T-cell (primary cell): ENCODE measurements around the gene NPR2. TPM values are rescaled to one million over a fixed set of nuclear protein-coding genes. Genes with fewer than 3 reads are reported as not detected.

ENCODE experiments used
- ATAC-seq, 4 experiments: fragments of 200-7000 bp in 3 of 4; fragments of 150-1000 bp in 1 of 4; cut with Tn5 transposase; replicated peaks in 1 of 4; 1 replicate in 3 of 4; 2 replicates in 1 of 4; pipeline ENCODE4 v1.10.0; 2021; ENCODE audit warnings: moderate library complexity in 3 of 4, mild to moderate bottlenecking in 2 of 4, moderate number of reproducible peaks in 1 of 4
- CTCF ChIA-PET, 2 donors: fragments of 300-600 bp; sonication (Branson Sonifier 250); formaldehyde crosslinking; loops; one replicate each; lab custom pipeline; 2022; ENCODE audit warnings: antibody characterized with exemption in 2 of 2; lab: Charles Lee
- POLR2A ChIA-PET, 2 donors: fragments of 300-600 bp; sonication (Branson Sonifier 250); formaldehyde crosslinking; loops; one replicate each; lab custom pipeline; 2022; ENCODE audit warnings: antibody characterized with exemption in 2 of 2; lab: Charles Lee
- DNase-seq, 35 experiments: peaks; one replicate each; pipeline versions ENCODE4 v3.0.0 to v3.0.0-alpha.2; 2013 to 2023
- H3K27ac ChIP-seq: one replicate; pipeline ENCODE4 v1.5.1; 2013; ENCODE audit warnings: low read length
- H3K27me3 ChIP-seq, 2 experiments: replicated peaks in 1 of 2; 1 replicate in 1 of 2; 2 replicates in 1 of 2; pipeline versions ENCODE4 v1.6.1 to v1.7.0; 2013; ENCODE audit warnings: low read length in 1 of 2, mixed read lengths in 1 of 2; ENCODE audit not compliant: control insufficient read depth in 2 of 2, insufficient read depth in 2 of 2; ENCODE audit errors: extremely low read depth in 1 of 2
- H3K36me3 ChIP-seq, 2 donors: 1 replicate in 1 of 2; 2 replicates in 1 of 2; pipeline versions ENCODE4 v1.6.1 to v1.7.0; 2013; ENCODE audit warnings: low read length in 1 of 2; ENCODE audit not compliant: control insufficient read depth in 2 of 2, insufficient read depth in 1 of 2; ENCODE audit errors: extremely low read depth in 1 of 2
- H3K4me1 ChIP-seq, 2 experiments: 1 replicate in 1 of 2; 2 replicates in 1 of 2; pipeline versions ENCODE4 v1.6.1 to v1.7.0; 2013; ENCODE audit warnings: low read length in 2 of 2, mixed read lengths in 1 of 2; ENCODE audit not compliant: insufficient read depth in 2 of 2, control insufficient read depth in 1 of 2; ENCODE audit errors: extremely low read depth in 1 of 2
- H3K4me3 ChIP-seq, 2 donors: 1 replicate in 1 of 2; 2 replicates in 1 of 2; pipeline versions ENCODE4 v1.5.1 to v1.7.0; 2013; ENCODE audit warnings: mild to moderate bottlenecking in 2 of 2, low read length in 1 of 2, moderate library complexity in 1 of 2; ENCODE audit not compliant: control insufficient read depth in 1 of 2; ENCODE audit errors: extremely low read depth in 1 of 2
- H3K9me3 ChIP-seq: 2 replicates; pipeline ENCODE4 v1.7.0; 2013
- H3K27ac Mint-ChIP-seq, 2 donors: one replicate each; pipeline ENCODE4 v1.8.0; 2020 to 2021; ENCODE audit warnings: mild to moderate bottlenecking in 2 of 2, mixed read lengths in 2 of 2
- H3K27me3 Mint-ChIP-seq, 2 donors: one replicate each; pipeline ENCODE4 v1.8.0; 2021 to 2022; ENCODE audit warnings: mixed read lengths in 2 of 2
- H3K36me3 Mint-ChIP-seq: one replicate; pipeline ENCODE4 v1.8.0; 2021; ENCODE audit warnings: mixed read lengths
- H3K4me1 Mint-ChIP-seq, 3 donors: one replicate each; pipeline ENCODE4 v1.8.0; 2020 to 2022; ENCODE audit warnings: mixed read lengths in 3 of 3, mild to moderate bottlenecking in 1 of 3
- H3K4me3 Mint-ChIP-seq, 3 donors: one replicate each; pipeline ENCODE4 v1.8.0; 2020 to 2022; ENCODE audit warnings: mild to moderate bottlenecking in 3 of 3, mixed read lengths in 3 of 3, moderate library complexity in 3 of 3
- H3K9me3 Mint-ChIP-seq, 3 donors: one replicate each; pipeline ENCODE4 v1.8.0; 2020 to 2022; ENCODE audit warnings: mixed read lengths in 3 of 3
- WGBS: methylation state at CpG from one replicate; pipeline ENCODE4 v1.1.5; 2013; ENCODE audit warnings: missing lambda C conversion rate; ENCODE audit not compliant: insufficient coverage; 5-methylcytosine and 5-hydroxymethylcytosine counted together
- total RNA-seq, 35 experiments: library from RNA in 6 of 35; stranded (reverse) in 6 of 35; fragments of 120-200 nt in 1 of 35; gene quantifications; one replicate each; pipeline versions ENCODE4 v1.2.1 to v1.2.4 and lab custom pipeline; 2013 to 2026

The NPR2 gene
- total RNA-seq, 5 donors from 2014 or later (not counting 1 experiment from before 2014, with no cell fraction given) = 5.9 to 10.9 (median 10.5) TPM

DNA sequence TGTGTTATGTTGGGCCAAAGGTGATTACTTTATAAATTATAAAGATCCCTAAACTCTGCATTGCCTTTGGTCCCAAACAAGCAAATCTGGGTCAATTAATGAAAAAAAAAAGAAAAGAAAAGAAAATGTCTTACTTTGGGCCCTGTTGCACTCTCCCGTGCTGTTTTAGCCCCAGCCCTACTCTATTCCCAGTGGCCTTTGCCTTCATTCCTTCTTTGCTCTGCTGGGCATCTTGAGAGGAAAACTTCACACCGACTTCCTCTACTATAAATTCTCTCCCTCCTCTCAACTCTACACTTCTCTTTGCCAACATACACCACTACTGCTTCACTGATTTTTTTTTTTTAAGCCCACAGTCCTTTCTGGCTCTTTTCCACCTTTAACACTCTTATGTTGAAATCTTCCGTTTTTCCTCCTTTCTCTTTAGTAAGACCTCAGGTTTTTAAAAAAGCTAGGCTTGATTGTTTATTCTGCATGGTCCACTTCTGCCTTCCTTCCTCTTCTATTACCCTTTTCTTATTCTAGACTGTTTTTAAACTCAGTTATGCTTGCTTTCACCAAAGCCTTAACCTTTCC is 32.8 kb upstream of the NPR2 start:
- no peaks in the 10 kb centered on the region for H3K27me3 Mint-ChIP-seq
- no peak for ATAC-seq
- peaks cover 0 to 8% of the 10 kb centered on the region in 2 donors for H3K36me3 ChIP-seq
- peaks cover 17% of the 10 kb centered on the region for H3K36me3 Mint-ChIP-seq
- peak overlapping the region; percentile 71 to 75 for H3K27ac Mint-ChIP-seq
- WGBS = 47% methylated on average over 2 of the region's 3 CpGs
- POLR2A ChIA-PET = no interaction called here
- no peaks in the 10 kb centered on the region for H3K27me3 ChIP-seq
- peaks cover 2 to 18% of the 10 kb centered on the region in 2 experiments for H3K4me1 ChIP-seq
- CTCF ChIA-PET = interaction anchor here (0.6 to 1.4 kb wide), 4 partner anchors 12 to 1417 kb away, joined by 3 to 5 read pairs (median 4); partner anchors contain the start of gene TLN1 (in 1 of the 2)
- no peaks in the 10 kb centered on the region for H3K9me3 Mint-ChIP-seq
- H3K4me3 ChIP-seq = no peak overlapping the region
- peak overlapping the region; percentile 71 to 88 (median 74) for H3K4me3 Mint-ChIP-seq
- no peaks in the 10 kb centered on the region for H3K9me3 ChIP-seq
- peaks cover 58 to 66% (median 65%) of the 10 kb centered on the region in 3 donors for H3K4me1 Mint-ChIP-seq
- no peak overlapping the region for H3K27ac ChIP-seq
- DNase-seq = no peak

DNA sequence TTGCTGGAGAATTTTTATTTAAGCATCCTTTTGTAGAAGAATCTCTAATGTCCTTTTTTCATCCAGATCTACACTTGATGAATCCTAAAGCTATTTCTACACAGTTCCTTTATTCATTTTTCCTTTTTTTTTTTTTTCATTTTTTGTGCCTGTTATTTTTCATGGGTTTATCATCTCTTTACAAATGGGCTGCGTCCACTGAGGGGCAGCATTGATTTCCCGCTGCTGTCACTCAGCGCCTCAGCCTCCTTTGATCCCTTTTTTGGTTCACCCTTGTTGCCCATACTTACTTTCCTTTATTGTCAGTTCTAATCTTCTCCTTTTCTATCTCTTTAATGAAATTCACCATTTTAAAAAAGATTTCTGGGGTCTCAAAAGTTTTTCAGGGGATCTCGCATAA is 31.6 kb upstream of the NPR2 start:
- ChIA-PET CTCF (interaction anchor here in 1 of 2 donors (0.7 to 1.6 kb wide), 2 partner anchors 9 to 10 kb away, joined by 4 read pairs; no protein-coding TSS in a partner anchor), POLR2A (no interaction called here)
- H3K9me3 ChIP-seq = no peaks in the 10 kb centered on the region
- Mint-ChIP-seq H3K4me3 (no peak overlapping the region), H3K4me1 (peaks cover 58 to 65% (median 64%) of the 10 kb centered on the region in 3 donors), H3K27me3 (no peaks in the 10 kb centered on the region), H3K9me3 (no peaks in the 10 kb centered on the region), H3K27ac (no peak overlapping the region), H3K36me3 (peaks cover 10% of the 10 kb centered on the region)
- H3K27me3 ChIP-seq = no peaks in the 10 kb centered on the region
- H3K36me3 ChIP-seq = no peaks in the 10 kb centered on the region
- WGBS = 100% methylated on average over 3 of the region's 4 CpGs
- no peak overlapping the region for H3K27ac ChIP-seq
- DNase-seq (no peak), ATAC-seq (no peak)
- H3K4me3 ChIP-seq = no peak overlapping the region
- H3K4me1 ChIP-seq = peaks cover 2 to 18% of the 10 kb centered on the region in 2 experiments

DNA sequence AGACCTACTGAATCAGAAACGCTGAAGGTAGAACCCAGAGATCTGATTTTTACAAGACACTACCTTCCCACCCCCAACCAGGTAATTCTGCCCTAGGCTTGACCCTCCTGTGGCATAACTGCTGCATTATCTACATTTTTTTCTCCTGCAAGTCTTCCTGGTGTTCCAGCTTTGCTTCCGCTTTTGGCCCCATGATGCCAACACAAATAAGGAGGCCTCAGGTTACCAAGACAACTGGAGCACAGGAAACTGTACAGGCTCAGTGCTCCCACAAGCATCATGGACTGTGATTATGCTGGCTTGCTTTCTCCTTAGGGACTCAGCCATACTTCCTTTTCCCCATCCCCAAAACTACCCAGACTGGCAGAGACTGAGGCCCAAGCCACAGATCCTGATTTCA is 30.7 kb upstream of the NPR2 start:
- H3K36me3 Mint-ChIP-seq = peaks cover 10% of the 10 kb centered on the region
- H3K4me3 Mint-ChIP-seq = no peak overlapping the region
- Histone ChIP-seq H3K36me3 (no peaks in the 10 kb centered on the region), H3K27ac (no peak overlapping the region), H3K4me3 (no peak overlapping the region), H3K27me3 (no peaks in the 10 kb centered on the region), H3K4me1 (peaks cover 2 to 17% of the 10 kb centered on the region in 2 experiments), H3K9me3 (no peaks in the 10 kb centered on the region)
- H3K27me3 Mint-ChIP-seq = no peaks in the 10 kb centered on the region
- DNase-seq (no peak), ATAC-seq (no peak)
- H3K27ac Mint-ChIP-seq = no peak overlapping the region
- H3K4me1 Mint-ChIP-seq = peaks cover 57 to 59% (median 59%) of the 10 kb centered on the region in 3 donors
- no peaks in the 10 kb centered on the region for H3K9me3 Mint-ChIP-seq
- CTCF ChIA-PET = interaction anchor here (0.6 to 1.6 kb wide), 3 partner anchors 11 to 335 kb away, joined by 3 to 4 read pairs (median 4); no protein-coding TSS in a partner anchor
- POLR2A ChIA-PET = interaction anchor here in 1 of 2 donors (0.6 kb wide), 1 partner anchor 285 kb away, joined by 3 read pairs; no protein-coding TSS in a partner anchor
- WGBS = 79% methylated on average over 2 of the region's 2 CpGs

DNA sequence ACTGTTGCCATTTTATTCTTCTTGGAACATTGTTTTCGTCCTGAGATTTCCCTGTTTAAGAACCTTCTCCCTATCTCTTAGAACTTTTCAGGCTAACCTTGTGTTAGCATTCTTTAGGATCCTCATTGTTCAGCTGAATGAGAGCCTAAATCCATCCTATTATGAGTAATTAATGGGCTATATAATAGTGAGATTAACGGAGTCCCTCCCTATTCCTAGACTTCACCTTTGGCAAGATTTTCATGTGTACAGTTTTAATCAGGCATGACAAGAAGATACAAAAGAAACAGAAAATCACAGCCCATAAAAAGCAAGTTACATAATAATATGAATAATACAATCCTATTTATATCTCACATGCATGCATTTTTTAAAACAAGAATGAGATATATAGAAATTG is 28.2 kb upstream of the NPR2 start:
- no peaks in the 10 kb centered on the region for H3K9me3 ChIP-seq
- H3K36me3 Mint-ChIP-seq = peaks cover 10% of the 10 kb centered on the region
- H3K4me3 Mint-ChIP-seq = no peak overlapping the region
- H3K4me1 Mint-ChIP-seq = peaks cover 36 to 47% (median 46%) of the 10 kb centered on the region in 3 donors
- ATAC-seq (no peak), DNase-seq (no peak)
- ChIA-PET CTCF (interaction anchor here (0.5 to 1.0 kb wide), 5 partner anchors 10 to 302 kb away, joined by 3 to 7 read pairs (median 5); partner anchors contain the start of genes CCDC107 (in 1 of the 2), GBA2 (in 1 of the 2), RGP1 (in 1 of the 2) and RMRP (in 1 of the 2)), POLR2A (interaction anchor here (0.7 kb wide), 2 partner anchors 244 to 289 kb away, joined by 5 read pairs; no protein-coding TSS in a partner anchor)
- no CpG with 5 or more reads among the region's 2 CpGs for WGBS
- H3K27ac ChIP-seq = no peak overlapping the region
- H3K9me3 Mint-ChIP-seq = no peaks in the 10 kb centered on the region
- H3K36me3 ChIP-seq = no peaks in the 10 kb centered on the region
- H3K27me3 Mint-ChIP-seq = no peaks in the 10 kb centered on the region
- no peak overlapping the region for H3K27ac Mint-ChIP-seq
- no peaks in the 10 kb centered on the region for H3K27me3 ChIP-seq
- no peak overlapping the region for H3K4me3 ChIP-seq
- H3K4me1 ChIP-seq = peaks cover 0 to 3% of the 10 kb centered on the region in 2 experiments

DNA sequence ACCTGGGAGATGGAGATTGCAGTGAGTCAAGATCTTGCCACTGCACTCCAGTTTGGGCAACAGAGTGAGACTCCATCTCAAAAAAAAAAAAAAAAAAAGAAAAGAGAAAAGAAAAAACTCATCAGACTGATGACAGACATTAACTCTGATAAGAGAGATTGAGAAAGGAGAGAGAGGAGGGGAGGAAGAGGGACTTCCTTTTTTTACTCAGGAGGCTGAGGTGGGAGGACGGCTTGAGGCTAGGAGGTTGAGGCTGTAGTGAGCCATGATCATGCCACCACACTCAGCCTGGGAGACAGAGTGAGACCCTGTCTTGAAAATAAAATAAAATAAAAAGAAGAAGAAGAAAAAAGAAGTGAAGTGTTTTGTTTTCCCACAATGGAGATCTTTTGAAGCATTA is 27.6 kb upstream of the NPR2 start:
- Histone ChIP-seq H3K36me3 (peaks cover 0 to 3% of the 10 kb centered on the region in 2 donors), H3K27ac (no peak overlapping the region), H3K27me3 (no peaks in the 10 kb centered on the region), H3K4me3 (no peak overlapping the region), H3K9me3 (no peaks in the 10 kb centered on the region), H3K4me1 (no peaks in the 10 kb centered on the region)
- no peaks in the 10 kb centered on the region for H3K9me3 Mint-ChIP-seq
- no CpG with 5 or more reads among the region's 1 CpG for WGBS
- peaks cover 30 to 45% (median 42%) of the 10 kb centered on the region in 3 donors for H3K4me1 Mint-ChIP-seq
- POLR2A ChIA-PET = no interaction called here
- no peaks in the 10 kb centered on the region for H3K27me3 Mint-ChIP-seq
- H3K36me3 Mint-ChIP-seq = peaks cover 10% of the 10 kb centered on the region
- DNase-seq = no peak
- no peak for ATAC-seq
- H3K27ac Mint-ChIP-seq = no peak overlapping the region
- CTCF ChIA-PET = interaction anchor here in 1 of 2 donors (0.7 to 1.2 kb wide), 3 partner anchors 14 to 301 kb away, joined by 3 to 7 read pairs (median 5); partner anchors contain the start of genes CCDC107, RGP1 and RMRP
- H3K4me3 Mint-ChIP-seq = no peak overlapping the region

DNA sequence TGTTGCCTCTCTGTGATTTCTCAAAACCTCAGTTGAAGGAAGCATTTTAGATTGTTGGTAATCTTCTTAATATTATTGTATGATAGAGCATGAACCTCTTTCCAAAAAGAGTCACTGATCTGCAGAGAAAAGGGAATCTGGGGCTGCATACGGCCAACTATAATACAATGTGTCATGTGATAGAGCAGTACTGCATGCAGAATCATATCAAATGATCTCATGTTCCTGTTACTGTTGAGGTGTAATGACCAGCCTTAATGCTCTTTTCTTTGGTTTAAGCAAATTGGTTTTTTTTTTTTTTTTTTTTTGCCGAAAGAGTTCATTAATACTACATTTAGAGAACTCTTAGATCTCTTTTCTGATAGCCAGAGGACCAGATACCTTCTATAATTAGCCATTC is 24.4 kb upstream of the NPR2 start:
- no peak for DNase-seq
- ATAC-seq = no peak
- CTCF ChIA-PET = no interaction called here
- Mint-ChIP-seq H3K36me3 (no peaks in the 10 kb centered on the region), H3K9me3 (no peaks in the 10 kb centered on the region), H3K27ac (no peak overlapping the region), H3K4me1 (peaks cover 3 to 20% (median 19%) of the 10 kb centered on the region in 3 donors), H3K4me3 (no peak overlapping the region), H3K27me3 (no peaks in the 10 kb centered on the region)
- no peaks in the 10 kb centered on the region for H3K27me3 ChIP-seq
- WGBS = 100% methylated on average over 1 of the region's 2 CpGs
- H3K4me3 ChIP-seq = no peak overlapping the region
- no peak overlapping the region for H3K27ac ChIP-seq
- H3K4me1 ChIP-seq = no peaks in the 10 kb centered on the region
- POLR2A ChIA-PET = no interaction called here
- H3K9me3 ChIP-seq = no peaks in the 10 kb centered on the region
- H3K36me3 ChIP-seq = peaks cover 0 to 5% of the 10 kb centered on the region in 2 donors
